Stomach (tissue), 4 donors: Measurements from ENCODE around the gene SH3PXD2A.

Source experiments
- CTCF ChIP-seq, 7 experiments: fragments of 450-650 bp in 4 of 7; fragments of 200-600 bp in 3 of 7; sonication (generic) in 3 of 7; IDR thresholded peaks; one replicate each; pipeline ENCODE4 v1.5.1; 2016 to 2019; ENCODE audit warnings: antibody characterized with exemption in 7 of 7, control low read depth in 2 of 7, mild to moderate bottlenecking in 1 of 7
- EP300 ChIP-seq: sonication (generic); formaldehyde crosslinking; IDR thresholded peaks from one replicate; pipeline ENCODE4 v1.6.1; 2017; ENCODE audit warnings: antibody characterized with exemption
- POLR2A ChIP-seq, 4 donors: fragments of 450-650 bp; IDR thresholded peaks; one replicate each; pipeline ENCODE4 v1.6.1; 2016; ENCODE audit warnings: antibody characterized with exemption in 4 of 4, control low read depth in 2 of 4, mild to moderate bottlenecking in 1 of 4, moderate library complexity in 1 of 4
- POLR2AphosphoS5 ChIP-seq, 3 donors: sonication (generic); formaldehyde crosslinking; IDR thresholded peaks; one replicate each; pipeline ENCODE4 v1.6.1; 2016; ENCODE audit warnings: antibody characterized with exemption in 3 of 3

- TF ChIP-seq POLR2A (IDR thresholded peaks at IDR 0.05) (no peak), CTCF (IDR thresholded peaks at IDR 0.05) (no peak), POLR2AphosphoS5 (IDR thresholded peaks at IDR 0.05) (peak in 1 of 3 donors; percentile 17), EP300 (no peak)
These were observed 201.8 kb downstream of the SH3PXD2A start for GRCh38 chr10:103653581-103654037.
